ENCODE results near the gene CDC73.

GRCh38 chr1:193278968-193279367 is 157.1 kb downstream of the CDC73 start:
- TF ChIP-seq EP300 (IDR thresholded peaks at IDR 0.05): no peak
- no peak for TF ChIP-seq CTCF (IDR thresholded peaks at IDR 0.05)
